GM19351 (cell line): ENCODE results near the gene IMMP2L.

ENCODE experiments used
- ATAC-seq: cut with Tn5 transposase; IDR thresholded peaks from one replicate; pipeline ENCODE4 v1.9.1; 2021; ENCODE audit warnings: mild to moderate bottlenecking, moderate library complexity; ENCODE audit not compliant: unreplicated experiment

Gene IMMP2L

GRCh38 chr7:111018447-111018846, 543.8 kb downstream of the IMMP2L start:
- no peak for ATAC-seq

- no peak for ATAC-seq
These were observed 548.2 kb downstream of the IMMP2L start for GRCh38 chr7:111014079-111014478.

- ATAC-seq = peak; percentile 92
These were observed 549.3 kb downstream of the IMMP2L start for GRCh38 chr7:111012799-111013675.

- ATAC-seq = no peak
These were observed 550.1 kb downstream of the IMMP2L start for GRCh38 chr7:111012149-111012548.

- ATAC-seq = no peak
These were observed 550.8 kb downstream of the IMMP2L start for GRCh38 chr7:111011520-111011919.

GRCh38 chr7:111010798-111011197, 551.5 kb downstream of the IMMP2L start:
- no peak for ATAC-seq

GRCh38 chr7:111009526-111010040, 552.7 kb downstream of the IMMP2L start:
- no peak for ATAC-seq

- ATAC-seq = no peak
These were observed 555.6 kb downstream of the IMMP2L start for GRCh38 chr7:111006691-111007090.

- ATAC-seq = no peak
These were observed 556.3 kb downstream of the IMMP2L start for GRCh38 chr7:111006040-111006439.

GRCh38 chr7:111005445-111005844, 556.8 kb downstream of the IMMP2L start:
- no peak for ATAC-seq

- no peak for ATAC-seq
These were observed 557.9 kb downstream of the IMMP2L start for GRCh38 chr7:111004310-111004901.

GRCh38 chr7:111003883-111004282, 558.4 kb downstream of the IMMP2L start:
- no peak for ATAC-seq

GRCh38 chr7:110994028-110994967, 568.0 kb downstream of the IMMP2L start:
- ATAC-seq = no peak

GRCh38 chr7:110988890-110989501, 573.3 kb downstream of the IMMP2L start:
- no peak for ATAC-seq

GRCh38 chr7:110988348-110988747, 573.9 kb downstream of the IMMP2L start:
- no peak for ATAC-seq

GRCh38 chr7:110987127-110987693, 575.1 kb downstream of the IMMP2L start:
- no peak for ATAC-seq

- no peak for ATAC-seq
These were observed 578.4 kb downstream of the IMMP2L start for GRCh38 chr7:110983822-110984456.

- ATAC-seq = peak; percentile 68
These were observed 585.1 kb downstream of the IMMP2L start for GRCh38 chr7:110977127-110977737.

- no peak for ATAC-seq
These were observed 586.8 kb downstream of the IMMP2L start for GRCh38 chr7:110975486-110975885.
